Liver (tissue), 9 donors: ENCODE data around the gene ACYP2. TPM values are rescaled to one million over a fixed set of nuclear protein-coding genes. Genes with fewer than 3 reads are reported as not detected.

Experiments
- DNase-seq: peaks from one replicate; pipeline ENCODE4 v3.0.0-alpha.2; 2017; ENCODE audit warnings: low spot score
- H3K27ac ChIP-seq, 2 donors: one replicate each; pipeline ENCODE4 v1.7.0; 2013; ENCODE audit warnings: inconsistent platforms in 2 of 2, low read length in 2 of 2, control low read depth in 1 of 2, low read depth in 1 of 2, mild to moderate bottlenecking in 1 of 2
- H3K27me3 ChIP-seq, 4 donors: one replicate each; pipeline versions ENCODE4 v1.6.1 to v1.7.0; 2013; ENCODE audit warnings: low read length in 3 of 4, inconsistent platforms in 1 of 4, mild to moderate bottlenecking in 1 of 4, moderate library complexity in 1 of 4; ENCODE audit not compliant: control insufficient read depth in 4 of 4, insufficient read depth in 4 of 4
- H3K36me3 ChIP-seq, 4 donors: one replicate each; pipeline versions ENCODE4 v1.6.1 to v1.7.0; 2013; ENCODE audit warnings: low read length in 3 of 4, mild to moderate bottlenecking in 3 of 4, low read depth in 1 of 4, moderate library complexity in 1 of 4; ENCODE audit not compliant: control insufficient read depth in 4 of 4, insufficient read depth in 3 of 4
- H3K4me1 ChIP-seq, 4 donors: one replicate each; pipeline versions ENCODE4 v1.6.1 to v1.7.0; 2013; ENCODE audit warnings: low read length in 3 of 4, mild to moderate bottlenecking in 3 of 4, moderate library complexity in 1 of 4; ENCODE audit not compliant: control insufficient read depth in 4 of 4, insufficient read depth in 4 of 4
- H3K4me3 ChIP-seq, 3 donors: one replicate each; pipeline versions ENCODE4 v1.6.1 to v1.7.0; 2013; ENCODE audit warnings: low read length in 3 of 3, control low read depth in 1 of 3, low read depth in 1 of 3, mild to moderate bottlenecking in 1 of 3
- H3K9ac ChIP-seq, 2 donors: one replicate each; pipeline ENCODE4 v1.7.0; 2013; ENCODE audit warnings: low read length in 2 of 2, mild to moderate bottlenecking in 2 of 2, moderate library complexity in 2 of 2, control low read depth in 1 of 2, low read depth in 1 of 2
- H3K9me3 ChIP-seq, 4 donors: one replicate each; pipeline versions ENCODE4 v1.6.1 to v1.7.0; 2013; ENCODE audit warnings: low read length in 3 of 4; ENCODE audit not compliant: control insufficient read depth in 4 of 4
- EGR1 ChIP-seq, 2 donors: IDR thresholded peaks; 2 replicates each; pipeline ENCODE4 v1.6.1; 2016 to 2018; ENCODE audit warnings: antibody characterized with exemption in 2 of 2, low read depth in 2 of 2
- FOXA1 ChIP-seq: IDR thresholded peaks from 2 replicates; pipeline ENCODE4 v1.6.1; 2016; ENCODE audit warnings: antibody characterized with exemption
- FOXA2 ChIP-seq: IDR thresholded peaks from 2 replicates; pipeline ENCODE4 v1.6.1; 2016; ENCODE audit warnings: antibody characterized with exemption
- HNF4A ChIP-seq, 2 donors: conservative IDR thresholded peaks; 2 replicates each; pipeline ENCODE4 v1.6.1; 2016; ENCODE audit warnings: antibody characterized with exemption in 2 of 2, mild to moderate bottlenecking in 2 of 2
- HNF4G ChIP-seq: IDR thresholded peaks from 2 replicates; pipeline ENCODE4 v1.6.1; 2016; ENCODE audit warnings: antibody characterized with exemption
- JUND ChIP-seq, 2 donors: IDR thresholded peaks; 2 replicates each; pipeline ENCODE4 v1.6.1; 2016; ENCODE audit warnings: antibody characterized with exemption in 2 of 2
- NR2F2 ChIP-seq: IDR thresholded peaks from 2 replicates; pipeline ENCODE4 v1.6.1; 2016; ENCODE audit warnings: antibody characterized with exemption
- RAD21 ChIP-seq, 2 donors: IDR thresholded peaks; 2 replicates each; pipeline ENCODE4 v1.6.1; 2016; ENCODE audit warnings: antibody characterized with exemption in 2 of 2, mild to moderate bottlenecking in 2 of 2
- REST ChIP-seq: IDR thresholded peaks from 2 replicates; pipeline ENCODE4 v1.6.1; 2016; ENCODE audit warnings: antibody characterized with exemption, mild to moderate bottlenecking
- RXRA ChIP-seq, 2 donors: IDR thresholded peaks; 2 replicates each; pipeline ENCODE4 v1.6.1; 2017 to 2018; ENCODE audit warnings: antibody characterized with exemption in 2 of 2, mild to moderate bottlenecking in 1 of 2
- SP1 ChIP-seq: IDR thresholded peaks from 2 replicates; pipeline ENCODE4 v1.6.1; 2018; ENCODE audit warnings: antibody characterized with exemption, mild to moderate bottlenecking
- TAF1 ChIP-seq: conservative IDR thresholded peaks from 2 replicates; pipeline ENCODE4 v1.6.1; 2016; ENCODE audit warnings: antibody characterized with exemption, mild to moderate bottlenecking
- YY1 ChIP-seq: IDR thresholded peaks from 2 replicates; pipeline ENCODE4 v1.6.1; 2016; ENCODE audit warnings: antibody characterized with exemption, mild to moderate bottlenecking
- WGBS: extraction: QIAGEN DNeasy Blood & Tissue Kit; methylation state at CpG from one replicate; pipeline ENCODE4 v1.1.7; 2013; 5-methylcytosine and 5-hydroxymethylcytosine counted together
- polyA plus RNA-seq, 2 donors: library from polyadenylated mRNA; stranded (reverse) in 1 of 2; unstranded in 1 of 2; fragments of 200-250 nt in 1 of 2; fragments of >200 nt in 1 of 2; fragmentation: Nextera tagmentation in 1 of 2; extraction: Ambion mirVana in 1 of 2; gene quantifications; one replicate each; pipeline versions ENCODE4 v1.2.1 to v1.2.3, GENCODE V29; 2013 to 2015
- total RNA-seq, 2 donors: library from RNA; depleted of rRNA; stranded (reverse); fragments of >200 nt; gene quantifications; one replicate each; pipeline ENCODE4 v1.2.3, GENCODE V29; 2014
- TF ChIP-seq, protein P1 (sequence below): IDR thresholded peaks from 2 replicates; pipeline ENCODE4 v1.6.1; 2016; ENCODE audit warnings: antibody characterized with exemption
- TF ChIP-seq, protein P2 (sequence below): fragments of 150-350 bp; IDR thresholded peaks from 2 replicates; pipeline ENCODE4 v1.5.1; 2017; ENCODE audit warnings: improper control_type of control experiment, low read depth, low read length; ENCODE audit not compliant: missing input control
- TF ChIP-seq, protein P3 (sequence below): IDR thresholded peaks from 2 replicates; pipeline ENCODE4 v1.6.1; 2016; ENCODE audit warnings: antibody characterized with exemption
- donor health status: healthy.
- donor health status: healthy.
- donor health status: healthy.
- donor health status: healthy.
- donor health status: healthy.

Gene ACYP2
- total and polyA plus RNA-seq, 4 donors: 13.1 to 44.3 (median 15.4) TPM

DNA sequence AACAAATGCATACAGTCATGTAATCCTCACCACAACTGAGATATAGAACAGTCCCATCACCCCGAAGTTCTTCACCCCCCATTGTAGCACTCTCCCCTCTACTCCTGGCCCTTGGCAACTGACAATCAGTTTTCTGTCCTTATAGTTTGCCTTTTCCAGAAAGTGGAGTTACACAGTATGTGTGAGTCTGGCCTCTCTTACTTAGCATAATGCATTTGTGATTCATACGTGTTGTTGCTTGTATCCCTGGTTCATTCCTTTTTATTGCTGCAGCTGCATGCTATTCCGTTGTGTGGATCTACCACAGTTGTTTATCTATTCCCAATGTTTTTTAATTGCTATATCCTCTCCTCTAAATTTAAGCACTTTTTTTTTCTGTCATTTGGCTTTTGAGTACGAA lies 17.6 kb downstream of the ACYP2 start:
- no peak for DNase-seq
- H3K4me3 ChIP-seq: no peak overlapping the region
- 87% methylated on average over 4 of the region's 4 CpGs for WGBS
- TF ChIP-seq EGR1 (IDR thresholded peaks at IDR 0.05; ENCODE audit: low read depth in 2 of 2) (no peak), YY1 (no peak), FOXA2 (no peak), FOXA1 (no peak), HNF4A (conservative IDR thresholded peaks at IDR 0.05) (no peak), NR2F2 (no peak), RXRA (IDR thresholded peaks at IDR 0.05) (no peak), SP1 (no peak), HNF4G (no peak), RAD21 (IDR thresholded peaks at IDR 0.05) (no peak), TAF1 (no peak)
- TF ChIP-seq, protein P1, sequence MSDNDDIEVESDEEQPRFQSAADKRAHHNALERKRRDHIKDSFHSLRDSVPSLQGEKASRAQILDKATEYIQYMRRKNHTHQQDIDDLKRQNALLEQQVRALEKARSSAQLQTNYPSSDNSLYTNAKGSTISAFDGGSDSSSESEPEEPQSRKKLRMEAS: no peak
- TF ChIP-seq, protein P2, sequence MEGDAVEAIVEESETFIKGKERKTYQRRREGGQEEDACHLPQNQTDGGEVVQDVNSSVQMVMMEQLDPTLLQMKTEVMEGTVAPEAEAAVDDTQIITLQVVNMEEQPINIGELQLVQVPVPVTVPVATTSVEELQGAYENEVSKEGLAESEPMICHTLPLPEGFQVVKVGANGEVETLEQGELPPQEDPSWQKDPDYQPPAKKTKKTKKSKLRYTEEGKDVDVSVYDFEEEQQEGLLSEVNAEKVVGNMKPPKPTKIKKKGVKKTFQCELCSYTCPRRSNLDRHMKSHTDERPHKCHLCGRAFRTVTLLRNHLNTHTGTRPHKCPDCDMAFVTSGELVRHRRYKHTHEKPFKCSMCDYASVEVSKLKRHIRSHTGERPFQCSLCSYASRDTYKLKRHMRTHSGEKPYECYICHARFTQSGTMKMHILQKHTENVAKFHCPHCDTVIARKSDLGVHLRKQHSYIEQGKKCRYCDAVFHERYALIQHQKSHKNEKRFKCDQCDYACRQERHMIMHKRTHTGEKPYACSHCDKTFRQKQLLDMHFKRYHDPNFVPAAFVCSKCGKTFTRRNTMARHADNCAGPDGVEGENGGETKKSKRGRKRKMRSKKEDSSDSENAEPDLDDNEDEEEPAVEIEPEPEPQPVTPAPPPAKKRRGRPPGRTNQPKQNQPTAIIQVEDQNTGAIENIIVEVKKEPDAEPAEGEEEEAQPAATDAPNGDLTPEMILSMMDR: no peak
- TF ChIP-seq, protein P3, sequence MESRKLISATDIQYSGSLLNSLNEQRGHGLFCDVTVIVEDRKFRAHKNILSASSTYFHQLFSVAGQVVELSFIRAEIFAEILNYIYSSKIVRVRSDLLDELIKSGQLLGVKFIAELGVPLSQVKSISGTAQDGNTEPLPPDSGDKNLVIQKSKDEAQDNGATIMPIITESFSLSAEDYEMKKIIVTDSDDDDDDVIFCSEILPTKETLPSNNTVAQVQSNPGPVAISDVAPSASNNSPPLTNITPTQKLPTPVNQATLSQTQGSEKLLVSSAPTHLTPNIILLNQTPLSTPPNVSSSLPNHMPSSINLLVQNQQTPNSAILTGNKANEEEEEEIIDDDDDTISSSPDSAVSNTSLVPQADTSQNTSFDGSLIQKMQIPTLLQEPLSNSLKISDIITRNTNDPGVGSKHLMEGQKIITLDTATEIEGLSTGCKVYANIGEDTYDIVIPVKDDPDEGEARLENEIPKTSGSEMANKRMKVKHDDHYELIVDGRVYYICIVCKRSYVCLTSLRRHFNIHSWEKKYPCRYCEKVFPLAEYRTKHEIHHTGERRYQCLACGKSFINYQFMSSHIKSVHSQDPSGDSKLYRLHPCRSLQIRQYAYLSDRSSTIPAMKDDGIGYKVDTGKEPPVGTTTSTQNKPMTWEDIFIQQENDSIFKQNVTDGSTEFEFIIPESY: no peak
- no peaks in the 10 kb centered on the region for H3K27me3 ChIP-seq
- H3K27ac ChIP-seq: no peak overlapping the region
- no peaks in the 10 kb centered on the region for H3K4me1 ChIP-seq
- no peaks in the 10 kb centered on the region for H3K36me3 ChIP-seq
- H3K9ac ChIP-seq: no peak overlapping the region
- no peaks in the 10 kb centered on the region for H3K9me3 ChIP-seq

- H3K4me3 ChIP-seq: no peak overlapping the region
- H3K36me3 ChIP-seq: no peaks in the 10 kb centered on the region
- TF ChIP-seq EGR1 (IDR thresholded peaks at IDR 0.05; ENCODE audit: low read depth in 2 of 2) (no peak), RXRA (IDR thresholded peaks at IDR 0.05) (no peak)
- 88% methylated on average over 4 of the region's 4 CpGs for WGBS
- H3K27me3 ChIP-seq: no peaks in the 10 kb centered on the region
- peaks cover 0 to 8% (median under 1%) of the 10 kb centered on the region in 4 donors for H3K4me1 ChIP-seq
- no peaks in the 10 kb centered on the region for H3K9me3 ChIP-seq
- H3K27ac ChIP-seq: no peak overlapping the region
- DNase-seq: no peak
- no peak overlapping the region for H3K9ac ChIP-seq
Observed at GRCh38 chr2:54139210-54139609, 23.8 kb downstream of the ACYP2 start.

- WGBS: 55% methylated on average over 2 of the region's 2 CpGs
- no peak for DNase-seq
- Histone ChIP-seq H3K27ac (no peak overlapping the region), H3K27me3 (no peaks in the 10 kb centered on the region), H3K4me1 (peaks cover 0 to 8% (median under 1%) of the 10 kb centered on the region in 4 donors), H3K4me3 (no peak overlapping the region), H3K36me3 (peaks cover 0 to 5% (median 0%) of the 10 kb centered on the region in 4 donors), H3K9ac (no peak overlapping the region), H3K9me3 (no peaks in the 10 kb centered on the region)
- TF ChIP-seq, protein P2: no peak
- TF ChIP-seq NR2F2 (peak; percentile 65), YY1 (peak; percentile 40), TAF1 (no peak), RAD21 (IDR thresholded peaks at IDR 0.05) (peak; percentile 41 to 53), REST (peak; percentile 41), FOXA1 (peak; percentile 48), SP1 (peak; percentile 82), JUND (IDR thresholded peaks at IDR 0.05) (peak; percentile 50 to 61)
- TF ChIP-seq, protein P3: peak; percentile 68
Observed at GRCh38 chr2:54143780-54144179, 28.4 kb downstream of the ACYP2 start.
